H9 (cell line): ENCODE results near the gene SLC15A3. TPM values are rescaled to one million over a fixed set of nuclear protein-coding genes. Genes with fewer than 3 reads are reported as not detected.

Source experiments
- DNase-seq: peaks from one replicate; pipeline ENCODE4 v3.0.0-alpha.2; 2017
- H2AFZ ChIP-seq: one replicate; pipeline ENCODE4 v1.6.1; 2013; ENCODE audit warnings: mild to moderate bottlenecking, low read length, control low read depth, moderate library complexity
- H2AK5ac ChIP-seq: 2 replicates; pipeline ENCODE4 v1.6.1; 2013; ENCODE audit warnings: low read length, control low read depth, mixed read lengths; ENCODE audit not compliant: insufficient read length
- H2BK120ac ChIP-seq: one replicate; pipeline ENCODE4 v1.6.1; 2013; ENCODE audit warnings: low read depth, mild to moderate bottlenecking, low read length, control low read depth, inconsistent platforms; ENCODE audit not compliant: poor library complexity, severe bottlenecking
- H2BK12ac ChIP-seq: 2 replicates; pipeline ENCODE4 v1.6.1; 2013; ENCODE audit warnings: low read length, control low read depth, mixed read lengths, low read depth; ENCODE audit not compliant: insufficient read length
- H2BK15ac ChIP-seq: 2 replicates; pipeline ENCODE4 v1.6.1; 2013; ENCODE audit warnings: low read depth, low read length, control low read depth
- H2BK20ac ChIP-seq: one replicate; pipeline ENCODE4 v1.6.1; 2013; ENCODE audit warnings: low read depth, mild to moderate bottlenecking, low read length, control low read depth, inconsistent platforms; ENCODE audit not compliant: poor library complexity, severe bottlenecking
- H2BK5ac ChIP-seq: 2 replicates; pipeline ENCODE4 v1.6.1; 2013; ENCODE audit warnings: low read length, control low read depth, mixed read lengths; ENCODE audit not compliant: insufficient read length
- H3K14ac ChIP-seq: 2 replicates; pipeline ENCODE4 v1.6.1; 2013; ENCODE audit warnings: low read length, control low read depth; ENCODE audit not compliant: insufficient read depth
- H3K18ac ChIP-seq: 2 replicates; pipeline ENCODE4 v1.6.1; 2013; ENCODE audit warnings: low read depth, mild to moderate bottlenecking, mixed read lengths, low read length, control low read depth; ENCODE audit not compliant: insufficient read length
- H3K23ac ChIP-seq: 2 replicates; pipeline ENCODE4 v1.6.1; 2013; ENCODE audit warnings: low read length, control low read depth, mixed read lengths, low read depth; ENCODE audit not compliant: insufficient read length
- H3K23me2 ChIP-seq: 2 replicates; pipeline ENCODE4 v1.6.1; 2013; ENCODE audit warnings: low read depth, mild to moderate bottlenecking, mixed read lengths, low read length, control low read depth; ENCODE audit not compliant: insufficient read length, poor library complexity, severe bottlenecking
- H3K27ac ChIP-seq: 2 replicates; pipeline ENCODE4 v1.5.1; 2013; ENCODE audit warnings: low read length, control low read depth, mixed read lengths, low read depth; ENCODE audit not compliant: insufficient read length
- H3K27me3 ChIP-seq: 2 replicates; pipeline ENCODE4 v1.6.1; 2013; ENCODE audit warnings: low read length, control low read depth, inconsistent platforms; ENCODE audit not compliant: insufficient read depth
- H3K4ac ChIP-seq: 2 replicates; pipeline ENCODE4 v1.6.1; 2013; ENCODE audit warnings: low read depth, mild to moderate bottlenecking, control low read depth, inconsistent platforms, low read length, moderate library complexity
- H3K4me1 ChIP-seq: 2 replicates; pipeline ENCODE4 v1.6.1; 2013; ENCODE audit warnings: low read length, control low read depth, inconsistent platforms; ENCODE audit not compliant: insufficient read depth
- H3K4me2 ChIP-seq: 2 replicates; pipeline ENCODE4 v1.6.1; 2013; ENCODE audit warnings: low read length, control low read depth, mixed read lengths; ENCODE audit not compliant: insufficient read length, insufficient read depth
- H3K56ac ChIP-seq: 2 replicates; pipeline ENCODE4 v1.6.1; 2013; ENCODE audit warnings: low read depth, mild to moderate bottlenecking, mixed read lengths, low read length, control low read depth; ENCODE audit not compliant: insufficient read length
- H3K79me1 ChIP-seq: 2 replicates; pipeline ENCODE4 v1.6.1; 2013; ENCODE audit warnings: low read depth, mild to moderate bottlenecking, moderate library complexity, low read length, control low read depth, inconsistent platforms; ENCODE audit not compliant: insufficient read depth, poor library complexity, severe bottlenecking
- H3K79me2 ChIP-seq: 2 replicates; pipeline ENCODE4 v1.6.1; 2013; ENCODE audit warnings: low read length, control low read depth, inconsistent platforms; ENCODE audit not compliant: insufficient read depth
- H3K9ac ChIP-seq: 2 replicates; pipeline ENCODE4 v1.6.1; 2013; ENCODE audit warnings: low read length, control low read depth, mixed read lengths; ENCODE audit not compliant: insufficient read length; ENCODE audit errors: extremely low read depth
- H3K9me3 ChIP-seq: one replicate; pipeline ENCODE4 v1.6.1; 2013; ENCODE audit warnings: low read depth, low read length, inconsistent platforms; ENCODE audit not compliant: control insufficient read depth
- H3T11ph ChIP-seq: one replicate; pipeline ENCODE4 v1.6.1; 2013; ENCODE audit warnings: mild to moderate bottlenecking, low read length, control low read depth, inconsistent platforms
- H4K20me1 ChIP-seq: one replicate; pipeline ENCODE4 v1.6.1; 2013; ENCODE audit not compliant: control insufficient read depth, insufficient read length, insufficient read depth
- H4K5ac ChIP-seq: 2 replicates; pipeline ENCODE4 v1.6.1; 2013; ENCODE audit warnings: low read depth, mild to moderate bottlenecking, mixed read lengths, low read length, control low read depth; ENCODE audit not compliant: insufficient read length
- H4K8ac ChIP-seq: replicated peaks from 2 replicates; pipeline ENCODE4 v1.6.1; 2013; ENCODE audit warnings: low read length, control low read depth, mixed read lengths, low read depth; ENCODE audit not compliant: insufficient read length
- H4K91ac ChIP-seq: 2 replicates; pipeline ENCODE4 v1.6.1; 2013; ENCODE audit warnings: low read depth, mild to moderate bottlenecking, moderate library complexity, mixed read lengths, low read length, control low read depth; ENCODE audit not compliant: insufficient read length
- H3K27ac Mint-ChIP-seq, 3 experiments: 2 replicates in 2 of 3; 3 replicates in 1 of 3; pipeline ENCODE4 v1.8.0; 2020 to 2021; ENCODE audit warnings: mixed read lengths in 3 of 3, mild to moderate bottlenecking in 1 of 3, moderate library complexity in 1 of 3
- H3K27me3 Mint-ChIP-seq: 2 replicates; pipeline ENCODE4 v1.8.0; 2021; ENCODE audit warnings: low read depth, mild to moderate bottlenecking, moderate library complexity, mixed read lengths
- H3K36me3 Mint-ChIP-seq, 3 experiments: 2 replicates in 2 of 3; 3 replicates in 1 of 3; pipeline ENCODE4 v1.8.0; 2020 to 2021; ENCODE audit warnings: low read depth in 3 of 3, mixed read lengths in 3 of 3; ENCODE audit not compliant: insufficient read depth in 1 of 3
- H3K4me1 Mint-ChIP-seq, 2 experiments: 2 replicates each; pipeline ENCODE4 v1.8.0; 2020; ENCODE audit warnings: mixed read lengths in 2 of 2
- H3K4me3 Mint-ChIP-seq, 2 experiments: 2 replicates in 1 of 2; 3 replicates in 1 of 2; pipeline ENCODE4 v1.8.0; 2020 to 2021; ENCODE audit warnings: mild to moderate bottlenecking in 2 of 2, mixed read lengths in 2 of 2, moderate library complexity in 1 of 2
- H3K9me3 Mint-ChIP-seq, 2 experiments: 2 replicates in 1 of 2; 3 replicates in 1 of 2; pipeline ENCODE4 v1.8.0; 2020; ENCODE audit warnings: mild to moderate bottlenecking in 2 of 2, mixed read lengths in 2 of 2, moderate library complexity in 1 of 2
- WGBS: extraction: QIAGEN DNeasy Blood & Tissue Kit; methylation state at CpG from one replicate; pipeline ENCODE4 v1.1.7; 2013; ENCODE audit warnings: missing lambda C conversion rate, low lambda C conversion rate, mixed read lengths; ENCODE audit not compliant: insufficient read length; ENCODE audit errors: extremely low coverage; 5-methylcytosine and 5-hydroxymethylcytosine counted together
- total RNA-seq: library from RNA; stranded (reverse); gene quantifications from 2 replicates; pipeline ENCODE4 v1.2.1, GENCODE V29; 2021
- TF ChIP-seq, protein P1 (sequence below): fragments of 200-600 bp; sonication (generic); conservative IDR thresholded peaks from 3 replicates; pipeline ENCODE4 v1.8.0; 2021; ENCODE audit warnings: antibody characterized with exemption, mild to moderate bottlenecking

SLC15A3 gene
- total RNA-seq, 1 experiment from 2014 or later: 7.0 TPM

GRCh38 chr11:60954421-60954820 lies 2.4 kb upstream of the SLC15A3 start:
- no peak overlapping the region for H3K4ac ChIP-seq
- no peak overlapping the region for H3K27ac ChIP-seq
- H2AFZ ChIP-seq: no peak overlapping the region
- H3K4me2 ChIP-seq: no peak overlapping the region
- Mint-ChIP-seq H3K4me1 (peaks cover 14 to 15% of the 10 kb centered on the region in 2 experiments), H3K27me3 (peaks cover 48% of the 10 kb centered on the region), H3K9me3 (no peaks in the 10 kb centered on the region), H3K36me3 (no peaks in the 10 kb centered on the region; a peak in 1 of 7 replicates), H3K4me3 (no peak overlapping the region), H3K27ac (no peak overlapping the region)
- H3K14ac ChIP-seq: no peak overlapping the region
- no peak overlapping the region for H4K8ac ChIP-seq
- TF ChIP-seq, protein P1, sequence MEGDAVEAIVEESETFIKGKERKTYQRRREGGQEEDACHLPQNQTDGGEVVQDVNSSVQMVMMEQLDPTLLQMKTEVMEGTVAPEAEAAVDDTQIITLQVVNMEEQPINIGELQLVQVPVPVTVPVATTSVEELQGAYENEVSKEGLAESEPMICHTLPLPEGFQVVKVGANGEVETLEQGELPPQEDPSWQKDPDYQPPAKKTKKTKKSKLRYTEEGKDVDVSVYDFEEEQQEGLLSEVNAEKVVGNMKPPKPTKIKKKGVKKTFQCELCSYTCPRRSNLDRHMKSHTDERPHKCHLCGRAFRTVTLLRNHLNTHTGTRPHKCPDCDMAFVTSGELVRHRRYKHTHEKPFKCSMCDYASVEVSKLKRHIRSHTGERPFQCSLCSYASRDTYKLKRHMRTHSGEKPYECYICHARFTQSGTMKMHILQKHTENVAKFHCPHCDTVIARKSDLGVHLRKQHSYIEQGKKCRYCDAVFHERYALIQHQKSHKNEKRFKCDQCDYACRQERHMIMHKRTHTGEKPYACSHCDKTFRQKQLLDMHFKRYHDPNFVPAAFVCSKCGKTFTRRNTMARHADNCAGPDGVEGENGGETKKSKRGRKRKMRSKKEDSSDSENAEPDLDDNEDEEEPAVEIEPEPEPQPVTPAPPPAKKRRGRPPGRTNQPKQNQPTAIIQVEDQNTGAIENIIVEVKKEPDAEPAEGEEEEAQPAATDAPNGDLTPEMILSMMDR: no peak
- H3K56ac ChIP-seq: no peak overlapping the region
- no peak overlapping the region for H3T11ph ChIP-seq
- H3K18ac ChIP-seq: no peak overlapping the region
- H2BK120ac ChIP-seq: no peak overlapping the region
- WGBS: no CpG with 5 or more reads among the region's 5 CpGs
- DNase-seq: no peak
- no peaks in the 10 kb centered on the region for H4K20me1 ChIP-seq
- H3K9ac ChIP-seq: no peak overlapping the region
- no peak overlapping the region for H2AK5ac ChIP-seq
- no peak overlapping the region for H4K91ac ChIP-seq
- no peaks in the 10 kb centered on the region for H3K9me3 ChIP-seq
- no peaks in the 10 kb centered on the region for H3K79me1 ChIP-seq
- H2BK20ac ChIP-seq: no peak overlapping the region
- no peak overlapping the region for H2BK12ac ChIP-seq
- H3K27me3 ChIP-seq: no peaks in the 10 kb centered on the region; the same call in 1 of the 2 replicates
- H3K23me2 ChIP-seq: peaks cover 15% of the 10 kb centered on the region
- no peaks in the 10 kb centered on the region for H3K4me1 ChIP-seq
- H2BK15ac ChIP-seq: no peak overlapping the region
- H2BK5ac ChIP-seq: no peak overlapping the region
- no peak overlapping the region for H3K23ac ChIP-seq
- H4K5ac ChIP-seq: no peak overlapping the region
- H3K79me2 ChIP-seq: no peaks in the 10 kb centered on the region
